Vagina (tissue), 2 donors: ENCODE results near the gene RELT. TPM values are rescaled to one million over a fixed set of nuclear protein-coding genes. Genes with fewer than 3 reads are reported as not detected.

Experiments
- DNase-seq, 2 donors: peaks; one replicate each; pipeline ENCODE4 v3.0.0-alpha.2; 2017; ENCODE audit errors: extremely low spot score in 2 of 2
- H3K27ac ChIP-seq: fragments of 200-600 bp; sonication (generic); one replicate; pipeline ENCODE4 v1.5.1; 2019
- H3K27me3 ChIP-seq: fragments of 200-600 bp; sonication (generic); one replicate; pipeline ENCODE4 v1.5.1; 2019
- H3K36me3 ChIP-seq, 2 donors: fragments of 200-600 bp; sonication (generic); one replicate each; pipeline ENCODE4 v1.5.1; 2017 to 2019
- H3K4me1 ChIP-seq: fragments of 200-600 bp; sonication (generic); one replicate; pipeline ENCODE4 v1.5.1; 2019
- H3K4me3 ChIP-seq, 2 donors: fragments of 200-600 bp; sonication (generic); 1 replicate in 1 of 2; 2 replicates in 1 of 2; pipeline ENCODE4 v1.5.1; 2016 to 2019
- H3K9me3 ChIP-seq: fragments of 200-600 bp; sonication (generic); one replicate; pipeline ENCODE4 v1.5.1; 2019
- CTCF ChIP-seq, 3 experiments: fragments of 450-650 bp in 2 of 3; fragments of 200-600 bp in 1 of 3; sonication (generic) in 1 of 3; IDR thresholded peaks; one replicate each; pipeline ENCODE4 v1.5.1; 2017 to 2019; ENCODE audit warnings: antibody characterized with exemption in 3 of 3, mild to moderate bottlenecking in 2 of 3, moderate library complexity in 2 of 3
- POLR2A ChIP-seq, 2 donors: fragments of 450-650 bp; IDR thresholded peaks; one replicate each; pipeline ENCODE4 v1.6.1; 2017; ENCODE audit warnings: antibody characterized with exemption in 2 of 2, mild to moderate bottlenecking in 2 of 2, moderate library complexity in 2 of 2
- POLR2AphosphoS5 ChIP-seq, 2 donors: sonication (generic); formaldehyde crosslinking; IDR thresholded peaks; one replicate each; pipeline ENCODE4 v1.9.0; 2017; ENCODE audit warnings: antibody characterized with exemption in 2 of 2, mild to moderate bottlenecking in 2 of 2, low read depth in 1 of 2; ENCODE audit not compliant: insufficient read depth in 1 of 2
- intact Hi-C: fragments of 100-400 bp; cut with DNase I; formaldehyde crosslinking; loops from one replicate; pipeline ENCODE4 v1.15.1; 2023
- total RNA-seq: library from RNA; depleted of rRNA; stranded (reverse); fragments of >200 nt; gene quantifications from one replicate; pipeline ENCODE4 v1.2.3, GENCODE V29; 2016

RELT gene
- total RNA-seq, 1 donor from 2014 or later, result 6.1 TPM

DNA sequence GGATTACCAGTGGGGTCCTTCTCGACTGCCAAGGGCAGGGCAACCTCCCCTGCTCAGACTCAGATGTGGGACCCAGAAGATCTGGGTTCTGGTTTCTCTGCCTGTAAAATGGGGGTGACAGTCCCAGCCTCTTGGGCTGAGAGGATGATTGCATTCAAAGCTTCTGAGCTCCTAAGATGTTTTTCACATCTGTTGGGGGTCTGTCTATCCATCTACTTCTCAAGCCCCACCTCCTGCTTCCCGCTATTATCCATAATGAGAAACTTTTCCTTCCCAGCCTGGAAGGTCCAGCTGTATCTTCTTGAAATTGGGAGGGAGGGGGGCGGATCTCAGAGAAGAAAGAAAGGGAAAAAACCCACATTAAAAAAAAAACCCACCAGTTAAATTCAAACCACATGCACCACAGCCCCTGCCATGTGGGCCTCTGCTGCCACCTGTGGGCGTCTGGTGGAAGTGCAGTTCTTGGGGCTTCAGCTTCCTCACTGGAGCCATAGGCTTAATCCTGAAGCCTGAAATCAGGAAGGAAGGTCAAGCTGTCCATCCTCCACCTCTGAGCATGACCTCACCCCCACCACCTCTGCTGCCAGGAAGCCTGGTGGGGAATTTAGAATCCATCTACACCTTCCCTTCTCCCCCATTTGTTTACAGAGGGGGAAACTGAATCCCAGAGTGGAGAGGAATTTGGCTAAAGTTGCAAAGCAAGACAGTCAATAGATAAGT lies 40.8 kb upstream of the RELT start:
- Histone ChIP-seq H3K9me3 (no peaks in the 10 kb centered on the region), H3K4me3 (peak overlapping the region in 1 of 2 donors; percentile 2), H3K4me1 (peaks cover 71% of the 10 kb centered on the region), H3K36me3 (no peaks in the 10 kb centered on the region), H3K27me3 (no peaks in the 10 kb centered on the region), H3K27ac (peak overlapping the region; percentile 91)
- TF ChIP-seq POLR2AphosphoS5 (IDR thresholded peaks at IDR 0.05; ENCODE audit: insufficient read depth in 1 of 2, low read depth in 1 of 2), result peak in 1 of 2 donors; percentile 67
- TF ChIP-seq CTCF (IDR thresholded peaks at IDR 0.05), result peak; percentile 85 to 97 (median 88)
- TF ChIP-seq POLR2A (IDR thresholded peaks at IDR 0.05), result no peak
- intact Hi-C loops, result loop anchor here (2.0 kb wide), 1 partner anchor 27 kb away; the partner anchor contains the start of gene ARHGEF17
- no peak for DNase-seq

DNA sequence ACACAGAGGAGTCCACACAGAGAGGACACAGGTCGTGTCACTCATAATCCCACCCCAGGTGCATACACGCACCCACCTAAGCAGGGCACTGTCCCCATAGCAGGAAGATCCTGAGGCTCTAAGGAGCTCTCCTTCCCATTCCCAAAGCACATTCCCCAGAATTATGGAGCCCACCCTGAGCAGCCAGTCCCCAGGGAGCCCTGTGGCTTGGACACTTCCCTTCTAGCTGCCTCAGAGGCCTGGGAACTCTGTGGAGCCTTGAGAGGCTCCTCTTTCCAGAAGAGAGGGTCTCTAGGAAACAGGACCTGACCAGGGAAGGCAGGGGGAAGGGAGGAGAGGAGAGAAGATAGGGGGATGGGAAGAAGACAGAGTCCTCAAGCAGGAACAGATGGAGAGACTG lies 38.4 kb upstream of the RELT start:
- TF ChIP-seq CTCF (IDR thresholded peaks at IDR 0.05) (no peak), POLR2AphosphoS5 (IDR thresholded peaks at IDR 0.05; ENCODE audit: insufficient read depth in 1 of 2, low read depth in 1 of 2) (no peak), POLR2A (IDR thresholded peaks at IDR 0.05) (no peak)
- H3K9me3 ChIP-seq, result no peaks in the 10 kb centered on the region
- no peaks in the 10 kb centered on the region for H3K27me3 ChIP-seq
- no peaks in the 10 kb centered on the region for H3K36me3 ChIP-seq
- no peak overlapping the region for H3K4me3 ChIP-seq
- no peak for DNase-seq
- intact Hi-C loops, result no loop called here
- peaks cover 57% of the 10 kb centered on the region for H3K4me1 ChIP-seq
- no peak overlapping the region for H3K27ac ChIP-seq

DNA sequence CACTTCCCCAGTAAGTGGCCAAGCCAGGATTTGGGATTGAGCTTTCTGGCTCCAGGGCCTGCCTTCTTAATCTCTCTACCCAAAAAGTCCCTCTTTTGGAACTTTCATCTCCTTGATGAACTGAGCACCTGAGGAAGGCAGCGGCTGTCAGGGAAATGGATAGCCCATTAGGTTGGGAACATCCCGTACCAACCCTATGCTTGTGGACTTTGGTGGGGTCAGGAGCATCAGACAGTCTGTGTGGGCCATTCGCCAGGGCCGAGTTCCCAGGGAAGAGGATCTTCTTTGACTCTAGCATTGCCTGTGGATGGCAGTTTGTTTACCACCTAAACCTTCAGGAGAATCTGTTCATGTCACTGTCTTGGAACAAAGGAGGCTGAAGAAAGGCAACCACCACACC lies 37.9 kb upstream of the RELT start:
- peaks cover 56% of the 10 kb centered on the region for H3K4me1 ChIP-seq
- H3K27me3 ChIP-seq, result no peaks in the 10 kb centered on the region
- no peak overlapping the region for H3K27ac ChIP-seq
- H3K4me3 ChIP-seq, result no peak overlapping the region
- TF ChIP-seq POLR2AphosphoS5 (IDR thresholded peaks at IDR 0.05; ENCODE audit: insufficient read depth in 1 of 2, low read depth in 1 of 2) (no peak), POLR2A (IDR thresholded peaks at IDR 0.05) (no peak), CTCF (IDR thresholded peaks at IDR 0.05) (no peak)
- DNase-seq, result no peak
- intact Hi-C loops, result no loop called here
- no peaks in the 10 kb centered on the region for H3K36me3 ChIP-seq
- no peaks in the 10 kb centered on the region for H3K9me3 ChIP-seq

DNA sequence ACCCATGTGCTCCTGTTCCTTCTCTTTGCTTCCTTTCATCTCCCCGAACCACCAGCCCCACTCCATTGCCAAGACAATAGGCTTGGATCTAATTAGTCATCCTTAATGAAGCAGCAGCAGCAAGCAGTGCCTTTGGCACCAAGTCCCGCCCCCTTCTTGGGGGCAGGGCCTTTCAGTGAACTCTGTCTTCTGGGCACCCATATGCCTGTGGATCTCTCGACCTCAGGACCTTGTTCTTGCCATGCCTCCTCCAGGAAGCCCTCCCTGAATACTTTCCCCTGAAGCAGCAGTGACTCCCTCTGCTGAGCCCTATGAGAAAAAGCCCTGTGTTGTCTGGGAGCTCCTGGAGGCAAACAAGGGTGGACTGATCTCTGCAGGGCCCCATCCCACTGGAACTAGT lies 36.0 kb upstream of the RELT start:
- no peaks in the 10 kb centered on the region for H3K36me3 ChIP-seq
- no peak for DNase-seq
- no peak overlapping the region for H3K4me3 ChIP-seq
- H3K9me3 ChIP-seq, result no peaks in the 10 kb centered on the region
- no peak overlapping the region for H3K27ac ChIP-seq
- peaks cover 56% of the 10 kb centered on the region for H3K4me1 ChIP-seq
- H3K27me3 ChIP-seq, result no peaks in the 10 kb centered on the region
- TF ChIP-seq POLR2AphosphoS5 (IDR thresholded peaks at IDR 0.05; ENCODE audit: insufficient read depth in 1 of 2, low read depth in 1 of 2) (no peak), POLR2A (IDR thresholded peaks at IDR 0.05) (no peak), CTCF (IDR thresholded peaks at IDR 0.05) (no peak)
- intact Hi-C loops, result no loop called here

DNA sequence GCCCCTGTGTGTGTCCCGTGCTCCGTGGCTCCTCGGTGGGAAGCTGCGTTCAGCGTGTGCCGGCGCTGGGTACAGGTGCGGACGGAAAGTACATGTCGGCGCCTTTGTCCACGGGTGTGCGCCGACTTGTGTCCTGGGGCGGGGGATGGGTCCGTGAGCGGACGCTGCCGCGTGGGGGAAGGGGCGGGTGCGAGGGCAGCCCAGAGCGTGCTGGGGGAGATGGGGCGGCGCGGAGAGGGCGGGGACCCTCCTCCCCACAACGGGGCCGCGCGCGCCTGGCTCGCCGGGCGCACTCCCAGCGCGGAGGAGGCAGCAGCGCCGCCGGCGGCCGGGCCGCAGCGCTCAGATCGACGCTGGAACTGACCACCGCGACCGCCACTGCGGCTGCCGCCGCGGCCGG lies 33.6 kb upstream of the RELT start:
- Histone ChIP-seq H3K9me3 (no peaks in the 10 kb centered on the region), H3K27ac (no peak overlapping the region), H3K36me3 (no peaks in the 10 kb centered on the region), H3K4me1 (peaks cover 45% of the 10 kb centered on the region), H3K4me3 (peak overlapping the region; percentile 34 to 48), H3K27me3 (no peaks in the 10 kb centered on the region)
- TF ChIP-seq CTCF (IDR thresholded peaks at IDR 0.05) (no peak), POLR2A (IDR thresholded peaks at IDR 0.05) (no peak), POLR2AphosphoS5 (IDR thresholded peaks at IDR 0.05; ENCODE audit: insufficient read depth in 1 of 2, low read depth in 1 of 2) (no peak)
- DNase-seq, result no peak
- intact Hi-C loops, result no loop called here
